ENCODE data around the gene SLC1A2.

SLC1A2 gene

GRCh38 chr11:35347921-35348331 lies 71.4 kb downstream of the SLC1A2 start:
- no peak for DNase-seq

GRCh38 chr11:35347173-35347878 lies 72.0 kb downstream of the SLC1A2 start:
- no peak for DNase-seq

- DNase-seq = no peak
These were observed 72.7 kb downstream of the SLC1A2 start for GRCh38 chr11:35346472-35347156.

- no peak for DNase-seq
These were observed 74.4 kb downstream of the SLC1A2 start for GRCh38 chr11:35344681-35345574.

GRCh38 chr11:35343033-35343598 lies 76.2 kb downstream of the SLC1A2 start:
- DNase-seq = no peak

- DNase-seq = no peak
These were observed 78.6 kb downstream of the SLC1A2 start for GRCh38 chr11:35340715-35341114.

GRCh38 chr11:35340071-35340470 lies 79.3 kb downstream of the SLC1A2 start:
- no peak for DNase-seq

- DNase-seq = no peak
These were observed 80.4 kb downstream of the SLC1A2 start for GRCh38 chr11:35338921-35339320.

GRCh38 chr11:35337914-35338305 lies 81.4 kb downstream of the SLC1A2 start:
- DNase-seq = no peak

- no peak for DNase-seq
These were observed 82.0 kb downstream of the SLC1A2 start for GRCh38 chr11:35337136-35337913.

GRCh38 chr11:35336726-35337125 lies 82.6 kb downstream of the SLC1A2 start:
- no peak for DNase-seq

GRCh38 chr11:35335226-35335625 lies 84.1 kb downstream of the SLC1A2 start:
- DNase-seq = no peak

- no peak for DNase-seq
These were observed 84.8 kb downstream of the SLC1A2 start for GRCh38 chr11:35334385-35335090.

- no peak for DNase-seq
These were observed 86.8 kb downstream of the SLC1A2 start for GRCh38 chr11:35332524-35332923.

GRCh38 chr11:35330931-35331330 lies 88.4 kb downstream of the SLC1A2 start:
- no peak for DNase-seq

GRCh38 chr11:35330156-35330889 lies 89.0 kb downstream of the SLC1A2 start:
- DNase-seq = no peak

GRCh38 chr11:35327829-35328228 lies 91.5 kb downstream of the SLC1A2 start:
- no peak for DNase-seq

GRCh38 chr11:35326266-35326879 lies 93.0 kb downstream of the SLC1A2 start:
- no peak for DNase-seq

GRCh38 chr11:35324981-35325380 lies 94.4 kb downstream of the SLC1A2 start:
- no peak for DNase-seq

GRCh38 chr11:35324183-35324886 lies 95.0 kb downstream of the SLC1A2 start:
- DNase-seq = no peak
